Measurements from ENCODE around the gene TPH2.

TPH2 gene

GRCh38 chr12:71958993-71959578 lies 20.4 kb downstream of the TPH2 start:
- DNase-seq (ENCODE audit: low read depth, low spot score) = no peak

GRCh38 chr12:71967211-71967610 lies 28.6 kb downstream of the TPH2 start:
- no peak for DNase-seq (ENCODE audit: low read depth, low spot score)

- DNase-seq (ENCODE audit: low read depth, low spot score) = no peak
Measured at GRCh38 chr12:71969330-71969729, 30.7 kb downstream of the TPH2 start.

GRCh38 chr12:71970031-71970430 lies 31.4 kb downstream of the TPH2 start:
- no peak for DNase-seq (ENCODE audit: low read depth, low spot score)

- no peak for DNase-seq (ENCODE audit: low read depth, low spot score)
Measured at GRCh38 chr12:71972441-71973074, 33.9 kb downstream of the TPH2 start.

DNA sequence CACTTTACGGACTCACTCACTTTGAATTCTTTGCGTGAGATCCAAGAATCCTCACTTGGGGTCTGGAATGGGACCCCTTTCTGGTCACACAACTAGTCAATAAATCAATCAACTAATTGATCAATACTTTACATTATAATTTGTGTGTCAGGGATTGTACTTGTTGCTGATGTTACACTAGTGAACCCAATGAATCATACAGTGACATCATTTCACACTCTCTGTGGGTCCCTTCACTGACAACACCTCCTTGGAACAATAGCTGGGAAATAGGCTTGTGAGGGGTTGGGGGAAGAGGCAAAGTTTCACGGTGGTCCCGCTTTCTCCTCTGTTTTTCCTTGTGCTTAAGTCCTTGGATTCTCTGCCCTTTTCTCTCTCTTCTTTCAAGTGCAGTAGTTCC lies 35.0 kb downstream of the TPH2 start:
- no peak for DNase-seq (ENCODE audit: low read depth, low spot score)

DNA sequence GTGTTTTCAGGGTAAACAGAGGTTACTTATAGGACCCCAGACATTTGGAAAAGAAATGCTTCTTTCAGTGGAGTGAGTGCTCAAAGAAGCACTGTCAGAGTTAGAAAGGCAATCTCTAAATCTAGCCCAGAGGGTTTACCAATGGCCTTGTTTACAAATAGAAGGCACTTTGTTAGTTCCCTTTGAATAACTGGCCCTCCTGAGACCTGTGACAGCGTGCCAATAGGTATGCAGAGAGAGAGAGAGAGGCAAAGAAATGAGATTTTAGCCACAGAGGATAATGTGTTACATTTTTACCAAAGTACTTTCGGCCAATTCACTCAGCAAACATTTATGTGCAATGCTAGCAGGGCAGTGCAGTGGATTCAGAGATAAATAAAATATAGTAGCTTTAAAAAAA lies 41.9 kb downstream of the TPH2 start:
- DNase-seq (ENCODE audit: low read depth, low spot score) = no peak

DNA sequence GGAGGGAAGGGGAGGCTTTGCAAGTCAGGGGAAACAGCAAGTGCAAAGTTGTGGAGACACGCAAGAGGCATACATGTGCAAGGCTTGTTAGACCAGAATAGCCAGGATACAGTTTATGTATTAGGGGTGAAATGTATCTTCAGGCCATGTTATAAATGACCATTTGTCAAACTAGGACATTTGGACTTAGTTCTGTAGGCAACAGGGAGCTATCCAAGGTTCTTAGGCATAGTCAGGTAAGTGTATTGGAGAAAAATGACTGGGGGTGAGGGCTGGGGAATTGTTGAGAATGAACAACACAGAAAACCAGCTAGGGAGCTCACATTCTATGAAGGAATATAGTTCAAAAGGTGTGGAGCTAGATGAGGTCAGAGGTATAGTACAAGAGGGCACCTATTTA lies 42.5 kb downstream of the TPH2 start:
- no peak for DNase-seq (ENCODE audit: low read depth, low spot score)

DNA sequence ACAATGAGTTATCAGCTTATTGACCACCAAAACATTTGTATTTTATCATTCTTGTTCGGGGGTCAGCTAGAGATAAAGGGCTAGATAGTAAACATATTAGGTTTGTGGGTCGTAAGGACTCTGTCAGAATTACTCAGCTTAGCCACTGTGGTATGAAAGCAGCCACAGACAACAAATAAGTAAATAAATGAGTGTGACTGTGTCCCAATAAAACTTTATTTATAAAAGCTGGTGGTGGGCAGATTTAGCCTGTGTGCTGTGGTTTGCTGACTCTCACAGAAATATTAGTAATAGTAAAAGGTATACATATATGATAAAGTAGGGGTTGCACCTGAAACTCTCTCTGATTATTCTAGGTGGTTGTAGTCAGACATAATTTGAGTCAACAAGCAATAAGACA lies 56.1 kb downstream of the TPH2 start:
- no peak for DNase-seq (ENCODE audit: low read depth, low spot score)

- no peak for DNase-seq (ENCODE audit: low read depth, low spot score)
Measured at GRCh38 chr12:71999795-72000194, 61.1 kb downstream of the TPH2 start.

DNA sequence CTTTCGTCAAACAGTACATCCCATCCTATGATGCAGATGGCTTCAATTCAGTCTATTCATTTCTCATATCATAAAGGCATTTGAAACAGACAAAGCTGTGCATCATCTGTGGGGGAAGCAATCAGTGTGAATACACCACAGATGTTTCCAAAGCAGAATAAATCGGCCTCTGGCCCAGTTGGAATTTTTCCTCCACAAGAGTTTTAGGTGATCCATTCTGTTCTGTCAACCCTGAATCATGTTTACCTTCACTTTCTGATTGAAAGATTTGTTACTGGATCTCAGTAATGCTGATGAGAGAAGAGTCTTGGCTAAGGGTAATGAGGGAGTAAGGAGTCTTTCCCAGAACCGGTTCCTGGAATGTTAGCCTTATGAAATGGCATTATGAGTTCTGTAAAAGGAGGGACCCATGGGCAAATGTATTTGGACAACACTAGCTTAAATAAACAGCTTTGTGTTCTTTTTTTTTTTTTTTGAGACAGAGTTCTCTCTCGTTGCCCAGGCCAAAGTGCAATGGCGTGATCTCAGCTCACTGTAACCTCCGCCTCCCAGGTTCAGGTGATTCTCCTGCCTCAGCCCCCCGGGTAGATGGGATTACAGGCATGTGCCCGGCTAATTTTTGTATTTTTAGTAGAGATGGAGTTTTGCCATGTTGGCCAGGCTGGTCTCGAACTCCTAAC lies 62.5 kb downstream of the TPH2 start:
- no peak for DNase-seq (ENCODE audit: low read depth, low spot score)

DNA sequence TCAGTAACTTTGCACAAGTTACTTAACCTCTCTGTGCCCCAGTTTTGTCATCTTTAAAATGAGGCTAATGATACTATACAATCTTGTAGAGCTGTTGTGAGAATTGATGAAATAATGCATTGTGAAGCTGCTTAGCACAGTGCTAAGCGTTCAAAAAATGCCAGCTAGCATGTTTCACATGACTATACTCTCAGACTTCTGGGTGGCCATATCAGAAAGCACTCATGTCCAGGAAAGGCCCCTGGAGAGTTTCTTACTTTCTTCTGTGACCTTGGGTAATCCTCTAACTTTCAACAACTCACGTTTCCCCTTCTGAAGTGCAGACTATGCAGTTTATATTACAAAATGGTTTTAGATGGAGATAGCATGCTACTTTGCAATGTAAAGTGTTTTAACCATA lies 68.1 kb downstream of the TPH2 start:
- DNase-seq (ENCODE audit: low read depth, low spot score) = no peak

DNA sequence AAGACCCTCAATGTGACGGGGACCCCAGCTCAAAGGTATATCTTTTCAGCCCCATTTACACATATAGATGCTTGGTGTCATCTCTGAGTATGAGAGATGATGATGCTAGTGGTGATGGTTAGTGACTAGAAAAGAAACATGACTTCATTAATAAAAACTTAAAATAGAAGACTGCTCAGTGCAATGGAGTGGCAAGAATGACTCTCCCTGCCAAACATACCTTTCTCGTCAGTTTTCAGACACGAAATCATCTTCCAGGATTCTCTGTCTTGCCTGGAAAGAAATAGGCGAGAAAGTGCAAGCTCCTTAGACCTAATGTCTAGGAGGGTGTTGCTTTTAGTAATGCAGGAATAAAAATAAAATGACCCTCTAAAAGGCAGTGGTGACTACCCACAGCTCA lies 71.7 kb downstream of the TPH2 start:
- DNase-seq (ENCODE audit: low read depth, low spot score) = no peak

DNA sequence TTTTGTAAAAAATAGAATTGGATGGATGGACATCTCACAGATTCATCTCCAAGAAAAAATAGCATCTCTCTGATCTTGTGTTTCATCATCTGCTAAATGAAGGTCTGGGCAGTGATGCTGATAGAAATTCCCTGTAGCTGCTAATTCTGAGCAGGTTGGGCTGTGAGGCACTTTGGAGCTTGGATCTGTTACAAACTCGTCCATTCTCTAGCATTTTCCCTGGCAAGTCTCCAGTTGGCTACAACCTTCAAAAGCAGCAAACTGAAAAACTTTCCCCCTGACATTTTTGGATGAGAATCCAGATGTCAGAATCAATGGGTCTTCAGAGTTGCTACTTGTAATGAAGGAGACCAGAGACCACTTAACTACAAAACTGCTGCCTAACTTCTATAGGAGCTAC lies 72.7 kb downstream of the TPH2 start:
- no peak for DNase-seq (ENCODE audit: low read depth, low spot score)

- no peak for DNase-seq (ENCODE audit: low read depth, low spot score)
Measured at GRCh38 chr12:72012874-72013273, 74.2 kb downstream of the TPH2 start.

DNA sequence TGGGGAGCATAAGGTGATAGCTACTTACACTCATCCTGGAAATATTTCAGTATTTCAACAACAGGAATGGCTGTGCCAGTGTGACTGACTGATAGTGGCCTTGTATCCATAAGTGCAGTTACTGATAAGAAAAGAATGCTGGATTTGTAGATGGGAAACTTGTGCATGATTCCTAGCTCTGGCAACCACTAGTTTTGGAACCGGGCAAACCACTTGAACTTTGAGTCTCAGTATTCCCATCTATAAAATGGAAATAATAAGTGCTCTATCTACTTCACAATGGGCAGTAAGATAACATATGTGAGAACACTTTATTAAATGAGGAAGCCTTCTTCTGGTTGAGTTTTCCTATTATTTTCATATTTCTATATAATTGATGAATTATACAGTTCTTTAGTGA lies 77.2 kb downstream of the TPH2 start:
- DNase-seq (ENCODE audit: low read depth, low spot score) = no peak

- peak; percentile 21 for DNase-seq (ENCODE audit: low read depth, low spot score)
Measured at GRCh38 chr12:72017054-72017651, 78.5 kb downstream of the TPH2 start.

DNA sequence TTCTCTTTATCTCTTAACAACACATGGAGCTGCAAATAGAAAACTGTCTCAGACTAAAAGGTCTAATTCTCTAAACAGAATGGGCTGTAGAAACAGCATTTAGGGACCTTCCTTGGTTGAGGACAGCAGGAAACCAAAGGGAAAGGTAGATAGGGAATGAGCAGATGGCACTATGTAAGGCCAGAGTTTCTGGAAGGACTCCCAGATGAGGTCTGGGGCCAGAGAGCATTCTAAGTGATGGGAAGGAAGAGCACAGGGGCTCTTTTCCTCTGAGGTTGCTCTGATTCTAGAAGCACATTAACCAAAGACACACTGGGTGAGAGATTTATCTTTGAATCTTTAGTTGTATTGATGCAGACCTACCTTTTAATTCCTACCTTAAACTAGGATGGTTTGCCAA lies 79.4 kb downstream of the TPH2 start:
- no peak for DNase-seq (ENCODE audit: low read depth, low spot score)

GRCh38 chr12:72024613-72025012 lies 86.0 kb downstream of the TPH2 start:
- no peak for DNase-seq (ENCODE audit: low read depth, low spot score)

GRCh38 chr12:72025524-72025923 lies 86.9 kb downstream of the TPH2 start:
- no peak for DNase-seq (ENCODE audit: low read depth, low spot score)

- DNase-seq (ENCODE audit: low read depth, low spot score) = no peak
Measured at GRCh38 chr12:72028966-72029365, 90.3 kb downstream of the TPH2 start.

GRCh38 chr12:72030277-72030676 lies 91.6 kb downstream of the TPH2 start:
- DNase-seq (ENCODE audit: low read depth, low spot score) = no peak

DNA sequence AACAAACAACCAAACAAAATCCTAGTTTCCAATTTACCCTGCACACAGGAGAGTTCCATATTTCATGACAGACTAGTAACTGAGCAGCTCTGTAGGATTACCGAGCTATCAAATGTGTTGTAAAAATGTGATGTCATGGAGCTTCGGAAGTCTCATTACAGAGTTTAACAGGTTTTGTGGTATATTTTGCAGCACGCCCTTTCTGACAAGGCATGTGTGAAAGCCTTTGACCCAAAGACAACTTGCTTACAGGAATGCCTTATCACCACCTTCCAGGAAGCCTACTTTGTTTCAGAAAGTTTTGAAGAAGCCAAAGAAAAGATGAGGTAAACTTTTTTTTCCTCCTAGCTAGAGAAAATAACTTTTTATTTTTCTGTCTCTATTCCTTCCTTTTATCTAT lies 92.4 kb downstream of the TPH2 start:
- no peak for DNase-seq (ENCODE audit: low read depth, low spot score)
